Left renal cortex interstitium (tissue), 4 donors: ENCODE measurements around the gene POU6F1. TPM values are rescaled to one million over a fixed set of nuclear protein-coding genes. Genes with fewer than 3 reads are reported as not detected.
A peak's percentile ranks its signal among the peaks of the same experiment; 100 is the strongest.
"Not testable (repeated sequence)": the region's sequence is repeated elsewhere in the genome, so short reads cannot be mapped to it uniquely, and the experiment has no call there.

Experiments
- DNase-seq, 4 donors: peaks; one replicate each; pipeline ENCODE4 v3.0.0-alpha.2; 2013; ENCODE audit warnings: low read depth in 4 of 4, low spot score in 2 of 4, missing footprints in 1 of 4
- polyA plus RNA-seq, 4 donors: library from polyadenylated mRNA; unstranded; fragments of 120-200 nt; gene quantifications; one replicate each; pipeline ENCODE4 v1.2.1, GENCODE V29; 2013; ENCODE audit not compliant: insufficient read length in 4 of 4

The POU6F1 gene, protein sequence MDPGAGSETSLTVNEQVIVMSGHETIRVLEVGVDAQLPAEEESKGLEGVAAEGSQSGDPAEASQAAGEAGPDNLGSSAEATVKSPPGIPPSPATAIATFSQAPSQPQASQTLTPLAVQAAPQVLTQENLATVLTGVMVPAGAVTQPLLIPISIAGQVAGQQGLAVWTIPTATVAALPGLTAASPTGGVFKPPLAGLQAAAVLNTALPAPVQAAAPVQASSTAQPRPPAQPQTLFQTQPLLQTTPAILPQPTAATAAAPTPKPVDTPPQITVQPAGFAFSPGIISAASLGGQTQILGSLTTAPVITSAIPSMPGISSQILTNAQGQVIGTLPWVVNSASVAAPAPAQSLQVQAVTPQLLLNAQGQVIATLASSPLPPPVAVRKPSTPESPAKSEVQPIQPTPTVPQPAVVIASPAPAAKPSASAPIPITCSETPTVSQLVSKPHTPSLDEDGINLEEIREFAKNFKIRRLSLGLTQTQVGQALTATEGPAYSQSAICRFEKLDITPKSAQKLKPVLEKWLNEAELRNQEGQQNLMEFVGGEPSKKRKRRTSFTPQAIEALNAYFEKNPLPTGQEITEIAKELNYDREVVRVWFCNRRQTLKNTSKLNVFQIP
- 10 to 100 TPM in 2 of 4 donors, 1 to 10 TPM in 2; 6.2 to 13.4 (median 11.1) TPM for polyA plus RNA-seq

- DNase-seq: peak; percentile 78 to 87 (median 81)
Observed at GRCh38 chr12:51217968-51218606, at the start of gene POU6F1. Gene POU6F1 (minus strand): TSS chr12:51218062. CDS start chr12:51206836, 11,226 bp downstream.

DNA sequence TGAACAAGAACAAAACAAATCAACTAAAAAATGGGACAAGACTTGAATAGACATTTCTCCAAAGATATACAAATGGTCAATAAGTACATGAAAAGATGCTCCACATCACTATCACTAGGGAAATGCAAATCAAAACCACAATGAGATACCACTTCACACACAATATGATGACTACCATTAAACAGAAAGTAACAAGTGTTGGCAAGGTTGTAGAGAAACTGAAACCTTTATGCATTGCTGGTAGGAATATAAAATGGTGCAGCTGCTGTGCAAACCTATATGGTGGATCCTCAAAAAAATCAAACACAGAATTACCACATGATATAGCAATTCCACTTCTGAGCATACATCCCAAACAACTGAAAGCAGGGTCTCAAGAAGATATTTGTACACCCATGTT is 47.2 kb upstream of the POU6F1 start:
- no peak for DNase-seq

GRCh38 chr12:51264297-51264696 is 46.4 kb upstream of the POU6F1 start:
- no peak for DNase-seq

GRCh38 chr12:51263341-51263740 is 45.5 kb upstream of the POU6F1 start:
- DNase-seq: no peak

DNA sequence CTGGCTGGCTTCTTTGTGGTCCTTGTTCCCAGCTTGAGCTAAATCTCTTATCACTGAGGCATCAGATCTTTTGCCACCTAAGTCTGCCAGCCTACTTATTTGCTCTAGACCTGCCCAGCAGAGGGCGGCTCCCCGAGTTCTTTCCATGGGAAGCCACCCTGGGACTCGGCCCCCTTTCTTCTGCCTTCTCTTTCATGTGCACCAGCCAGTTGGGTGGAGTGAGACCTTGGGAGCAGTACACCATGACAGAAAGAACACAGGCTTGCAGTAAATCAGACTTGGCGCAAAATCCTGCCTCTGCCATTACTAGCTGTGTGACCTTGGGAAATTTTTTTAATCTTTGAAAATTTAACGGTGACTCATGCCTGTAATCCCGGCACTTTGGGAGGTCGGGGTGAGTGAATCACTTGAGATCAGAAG is 44.9 kb upstream of the POU6F1 start:
- DNase-seq: peak in 1 of 4 donors; percentile 51

DNA sequence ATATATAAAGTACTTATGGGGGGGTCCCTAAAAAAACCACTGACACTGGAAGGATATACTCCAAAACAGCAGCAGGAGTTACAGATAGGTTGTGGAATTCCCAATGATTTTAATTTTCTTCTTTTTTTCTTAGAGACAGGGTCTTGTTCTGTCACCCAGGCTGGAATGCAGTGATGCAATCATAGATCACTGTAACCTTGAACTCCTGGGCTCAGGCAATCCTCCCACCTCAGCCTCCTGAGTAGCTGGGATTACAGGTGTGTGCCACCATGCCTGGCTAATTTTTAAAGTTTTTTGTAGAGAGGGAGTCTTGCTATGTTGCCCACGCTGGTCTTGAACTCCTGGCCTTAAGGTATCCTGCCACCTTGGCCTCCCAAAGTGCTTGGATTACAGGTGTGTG is 41.7 kb upstream of the POU6F1 start:
- not testable (repeated sequence) for DNase-seq

- DNase-seq: no peak
Observed at GRCh38 chr12:51254536-51254935, 36.7 kb upstream of the POU6F1 start.

- no peak for DNase-seq
Observed at GRCh38 chr12:51253276-51253675, 35.4 kb upstream of the POU6F1 start.

DNA sequence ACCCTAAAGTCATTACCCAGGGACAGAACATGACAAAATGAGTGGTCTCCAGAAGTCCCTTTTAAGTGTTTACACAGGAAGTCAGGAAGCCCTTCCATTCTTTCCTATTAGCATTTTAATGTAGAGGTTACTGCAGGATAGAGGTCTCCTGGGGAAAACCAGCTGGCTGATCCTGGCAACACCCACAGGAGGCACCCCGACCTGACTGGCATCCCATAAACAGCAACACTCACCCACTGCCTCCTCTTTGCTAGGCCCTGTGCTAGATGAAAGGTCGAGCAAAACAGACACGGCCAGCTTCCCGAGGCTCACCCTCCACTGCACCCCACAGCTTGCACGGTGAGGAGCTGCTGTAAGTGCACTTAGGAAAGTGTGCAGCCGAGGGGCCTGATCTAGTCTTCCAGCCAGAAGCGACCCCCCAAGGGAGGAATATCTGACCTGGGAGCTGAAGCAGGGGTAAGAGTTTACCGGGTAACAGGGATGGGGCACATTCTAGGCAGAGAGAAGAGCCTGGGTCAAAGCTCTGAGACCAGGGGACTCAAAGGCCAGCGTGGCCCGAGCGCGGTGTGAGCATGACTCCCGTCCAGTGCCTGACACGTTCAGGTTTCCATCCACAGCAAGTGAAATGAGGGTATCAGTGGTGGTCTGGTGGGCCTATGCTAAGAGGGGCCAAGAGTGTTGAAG is 29.8 kb upstream of the POU6F1 start:
- no peak for DNase-seq

DNA sequence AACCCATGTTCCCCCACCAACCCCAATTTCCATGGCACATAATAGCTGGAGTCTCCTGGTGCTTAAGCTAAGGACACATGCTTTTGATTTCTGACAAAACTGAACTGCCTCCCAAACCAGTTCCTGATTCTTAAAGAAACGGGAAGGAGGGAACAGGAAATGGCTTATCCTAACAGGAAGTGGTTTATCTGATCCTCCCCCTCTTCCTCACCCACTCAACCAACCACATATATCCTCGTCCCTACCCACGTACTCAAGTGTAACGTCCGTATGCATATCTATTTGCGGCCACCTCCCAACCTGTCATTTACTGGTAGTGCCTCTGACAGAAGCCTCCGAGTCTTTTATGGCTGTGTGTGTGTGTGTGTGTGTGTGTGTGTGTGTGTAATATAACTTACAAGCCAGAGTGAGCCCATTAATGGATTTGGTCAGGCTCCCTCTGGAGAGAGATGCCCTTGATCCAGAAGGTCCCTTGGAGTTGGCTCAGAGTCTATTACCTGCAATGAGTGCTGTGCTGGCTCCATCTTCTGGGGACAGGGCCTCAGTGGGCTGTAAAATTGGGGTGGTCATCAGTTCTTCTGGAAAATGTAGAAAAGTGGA is 28.5 kb upstream of the POU6F1 start:
- DNase-seq: no peak

GRCh38 chr12:51245476-51246253 is 27.8 kb upstream of the POU6F1 start:
- DNase-seq: no peak

- no peak for DNase-seq
Observed at GRCh38 chr12:51244269-51244668, 26.4 kb upstream of the POU6F1 start.

GRCh38 chr12:51242876-51243275 is 25.0 kb upstream of the POU6F1 start:
- no peak for DNase-seq

DNA sequence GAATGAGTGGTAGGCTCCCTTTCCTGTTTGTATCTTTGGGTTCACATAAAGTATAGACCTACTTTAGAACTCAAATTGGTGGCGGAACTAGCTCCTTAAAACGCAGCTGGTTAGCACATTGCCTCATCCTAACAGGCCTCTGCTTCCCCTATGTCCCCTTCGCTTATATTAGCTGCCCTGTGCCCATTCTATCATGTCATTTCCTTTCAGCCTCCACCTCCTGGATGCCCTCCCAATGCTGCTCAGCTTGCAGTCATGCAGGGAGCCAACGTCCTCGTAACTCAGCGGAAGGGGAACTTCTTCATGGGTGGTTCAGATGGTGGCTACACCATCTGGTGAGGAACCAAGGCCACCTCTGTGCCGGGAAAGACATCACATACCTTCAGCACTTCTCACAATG is 24.3 kb upstream of the POU6F1 start:
- DNase-seq: no peak

DNA sequence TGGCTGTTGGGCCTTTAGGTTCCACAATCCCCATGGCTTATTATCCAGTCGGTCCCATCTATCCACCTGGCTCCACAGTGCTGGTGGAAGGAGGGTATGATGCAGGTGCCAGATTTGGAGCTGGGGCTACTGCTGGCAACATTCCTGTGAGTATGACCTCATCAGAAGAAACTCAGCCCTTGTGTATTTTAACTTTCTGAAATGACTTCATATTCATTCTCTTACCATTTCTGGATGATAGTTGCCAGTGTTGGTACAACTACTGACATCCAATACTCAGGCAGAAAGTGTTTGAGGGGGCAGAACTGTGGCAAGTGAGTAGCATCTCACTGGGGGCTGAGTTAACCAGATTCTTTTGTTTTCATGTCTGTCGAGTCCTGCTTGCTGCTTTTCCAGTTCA is 23.1 kb upstream of the POU6F1 start:
- DNase-seq: no peak

DNA sequence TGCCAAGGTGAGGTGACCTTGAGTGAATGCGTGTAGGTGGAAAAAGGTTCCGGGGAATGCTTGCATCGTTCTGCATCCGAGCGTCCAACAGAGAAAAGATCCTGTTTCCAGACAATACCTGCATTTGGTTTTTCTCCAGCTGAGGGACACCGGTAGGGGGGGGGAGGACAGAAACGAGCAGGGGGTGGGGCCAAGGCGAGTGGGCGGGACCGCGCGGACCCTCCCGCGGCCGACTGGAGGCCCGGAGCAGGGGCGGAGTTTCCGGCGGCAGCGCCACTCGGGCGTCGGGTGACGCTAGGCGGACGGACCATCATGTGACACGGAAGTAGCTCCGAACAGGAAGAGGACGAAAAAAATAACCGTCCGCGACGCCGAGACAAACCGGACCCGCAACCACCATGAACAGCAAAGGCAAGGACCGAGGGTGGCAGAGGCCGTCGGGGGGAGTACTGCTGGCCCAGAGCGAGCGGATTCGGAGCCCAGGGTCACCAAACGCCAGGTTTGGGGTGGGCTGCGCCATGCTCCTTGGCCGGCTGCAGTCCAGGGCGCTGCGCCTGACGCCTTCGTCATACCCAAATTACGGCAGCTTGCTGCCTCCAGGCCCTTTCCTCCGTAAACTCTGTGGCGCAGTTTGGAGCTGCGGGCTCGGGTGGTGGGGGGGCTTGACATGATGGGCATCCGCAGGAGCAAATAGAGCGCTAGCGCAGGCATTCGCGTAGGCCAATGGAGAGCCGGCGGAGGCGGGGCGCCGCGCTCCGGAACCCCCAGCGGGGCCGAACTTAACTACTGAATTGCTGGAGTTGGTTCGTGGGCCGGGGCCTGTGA is 20.9 kb upstream of the POU6F1 start, which contains the start of gene DAZAP2:
DAZAP2 (plus strand) TSS at position 317 of the 825 bp plus-strand sequence; CDS start at position 399, 82 bp downstream.
- DNase-seq: peak; percentile 84 to 91 (median 90)

- DNase-seq: no peak
Observed at GRCh38 chr12:51238037-51238509, 20.2 kb upstream of the POU6F1 start.

DNA sequence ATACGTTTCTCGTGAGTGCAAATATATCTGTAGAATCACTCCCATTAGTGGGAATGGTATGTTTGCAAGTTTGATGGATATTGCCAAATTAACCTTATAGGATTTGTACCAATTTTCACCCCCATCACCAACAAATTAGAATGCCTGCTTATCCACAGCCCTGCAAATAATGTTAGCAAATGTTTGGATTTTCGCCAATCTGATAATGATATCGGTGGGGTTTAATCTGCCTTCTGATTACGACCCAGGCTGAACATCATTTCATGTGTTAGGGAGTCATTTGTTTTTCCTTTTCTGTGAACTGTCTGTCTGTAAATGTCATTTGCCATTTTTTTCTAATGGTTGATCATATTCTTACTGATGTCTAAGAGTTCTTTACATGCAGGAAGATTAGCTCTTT is 16.7 kb upstream of the POU6F1 start:
- DNase-seq: no peak

DNA sequence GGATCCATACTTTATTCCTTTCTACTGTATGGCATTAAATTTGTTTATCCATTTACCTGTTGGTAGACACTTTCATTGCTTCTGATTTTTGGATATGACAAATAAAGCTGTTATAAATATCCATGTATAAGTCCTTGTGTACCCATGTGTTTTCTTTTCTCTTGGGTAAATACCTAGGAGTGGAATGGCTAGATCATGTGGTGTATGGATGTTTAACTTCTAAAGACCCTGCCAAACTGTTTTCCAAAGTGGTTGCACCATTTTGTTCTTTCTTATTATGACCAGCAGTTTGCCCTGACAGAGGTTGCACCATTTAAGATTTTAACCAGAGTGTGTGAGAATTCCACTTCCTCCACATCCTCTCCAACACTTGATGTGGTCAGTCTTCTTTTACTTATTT is 14.8 kb upstream of the POU6F1 start:
- no peak for DNase-seq
